ENCODE results near the gene OR52D1. TPM values are rescaled to one million over a fixed set of nuclear protein-coding genes. Genes with fewer than 3 reads are reported as not detected.

Gene OR52D1
- total RNA-seq, 3 donors from 2014 or later: not detected

DNA sequence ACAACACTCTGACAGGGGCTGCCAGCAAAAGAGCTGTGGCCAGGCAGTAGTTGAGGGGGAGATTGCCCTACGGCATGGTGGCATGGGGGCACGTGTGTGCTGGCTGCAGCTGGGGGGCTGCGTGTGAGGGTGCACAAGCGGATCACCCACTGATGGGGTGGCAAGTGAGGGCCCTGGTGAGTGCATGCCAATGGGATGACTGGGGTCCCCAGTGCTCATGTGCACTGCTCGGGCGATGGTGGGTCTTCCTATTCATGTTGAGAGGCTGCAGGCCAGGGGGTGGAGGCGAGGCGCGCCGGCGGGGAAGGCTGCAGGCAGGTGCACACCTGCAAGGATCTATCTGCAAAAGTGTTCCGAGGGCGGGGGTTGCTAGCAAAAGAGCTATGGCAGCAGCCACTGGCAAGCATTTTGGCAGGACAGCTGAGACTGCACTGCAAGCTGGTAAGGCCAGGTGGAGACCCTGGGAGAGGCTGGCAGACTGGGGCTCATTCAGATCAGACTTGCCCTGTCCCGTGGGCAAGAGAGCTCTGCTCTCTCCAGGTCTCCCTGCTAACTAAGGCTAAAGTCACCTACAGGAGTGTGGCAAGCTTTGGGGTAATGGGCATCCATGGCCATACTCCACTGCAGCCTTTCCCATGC, 27.4 kb upstream of the OR52D1 start:
- Histone ChIP-seq H3K4me3 (no peak overlapping the region), H3K4me1 (ENCODE audit: low read depth) (no peaks in the 10 kb centered on the region), H3K36me3 (ENCODE audit: low read depth) (no peaks in the 10 kb centered on the region), H3K9me3 (no peaks in the 10 kb centered on the region)
- intact Hi-C loops (cut with DNase I, micrococcal nuclease): no loop called here
- TF ChIP-seq, protein P1, sequence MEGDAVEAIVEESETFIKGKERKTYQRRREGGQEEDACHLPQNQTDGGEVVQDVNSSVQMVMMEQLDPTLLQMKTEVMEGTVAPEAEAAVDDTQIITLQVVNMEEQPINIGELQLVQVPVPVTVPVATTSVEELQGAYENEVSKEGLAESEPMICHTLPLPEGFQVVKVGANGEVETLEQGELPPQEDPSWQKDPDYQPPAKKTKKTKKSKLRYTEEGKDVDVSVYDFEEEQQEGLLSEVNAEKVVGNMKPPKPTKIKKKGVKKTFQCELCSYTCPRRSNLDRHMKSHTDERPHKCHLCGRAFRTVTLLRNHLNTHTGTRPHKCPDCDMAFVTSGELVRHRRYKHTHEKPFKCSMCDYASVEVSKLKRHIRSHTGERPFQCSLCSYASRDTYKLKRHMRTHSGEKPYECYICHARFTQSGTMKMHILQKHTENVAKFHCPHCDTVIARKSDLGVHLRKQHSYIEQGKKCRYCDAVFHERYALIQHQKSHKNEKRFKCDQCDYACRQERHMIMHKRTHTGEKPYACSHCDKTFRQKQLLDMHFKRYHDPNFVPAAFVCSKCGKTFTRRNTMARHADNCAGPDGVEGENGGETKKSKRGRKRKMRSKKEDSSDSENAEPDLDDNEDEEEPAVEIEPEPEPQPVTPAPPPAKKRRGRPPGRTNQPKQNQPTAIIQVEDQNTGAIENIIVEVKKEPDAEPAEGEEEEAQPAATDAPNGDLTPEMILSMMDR (IDR thresholded peaks at IDR 0.05): no peak
- no peak for ATAC-seq
- DNase-seq: peak in 1 of 3 donors; percentile 36

DNA sequence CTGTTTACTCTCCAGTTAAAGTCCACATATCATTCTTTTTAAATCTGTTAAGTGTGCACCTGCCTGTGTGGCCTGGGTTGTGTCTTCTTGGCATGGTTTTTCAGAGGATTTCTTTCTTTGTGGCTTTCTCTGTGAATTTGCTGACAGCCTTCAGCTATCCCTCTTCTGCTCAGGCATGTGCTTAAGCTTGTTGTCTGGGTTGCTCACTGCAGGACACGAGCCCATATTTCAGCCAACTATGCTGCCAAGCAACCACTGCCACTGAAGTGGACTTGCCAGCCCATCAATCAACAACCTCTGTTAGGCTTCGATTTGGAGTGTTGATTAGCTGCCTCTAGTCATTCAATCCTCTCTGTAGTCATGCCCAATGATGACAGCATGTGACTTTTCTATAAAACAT, 21.0 kb upstream of the OR52D1 start:
- Histone ChIP-seq H3K4me3 (no peak overlapping the region), H3K4me1 (ENCODE audit: low read depth) (no peaks in the 10 kb centered on the region), H3K36me3 (ENCODE audit: low read depth) (no peaks in the 10 kb centered on the region), H3K9me3 (no peaks in the 10 kb centered on the region)
- TF ChIP-seq, protein P1 (IDR thresholded peaks at IDR 0.05): no peak
- DNase-seq: no peak
- no peak for ATAC-seq
- intact Hi-C loops (cut with DNase I, micrococcal nuclease): no loop called here

DNA sequence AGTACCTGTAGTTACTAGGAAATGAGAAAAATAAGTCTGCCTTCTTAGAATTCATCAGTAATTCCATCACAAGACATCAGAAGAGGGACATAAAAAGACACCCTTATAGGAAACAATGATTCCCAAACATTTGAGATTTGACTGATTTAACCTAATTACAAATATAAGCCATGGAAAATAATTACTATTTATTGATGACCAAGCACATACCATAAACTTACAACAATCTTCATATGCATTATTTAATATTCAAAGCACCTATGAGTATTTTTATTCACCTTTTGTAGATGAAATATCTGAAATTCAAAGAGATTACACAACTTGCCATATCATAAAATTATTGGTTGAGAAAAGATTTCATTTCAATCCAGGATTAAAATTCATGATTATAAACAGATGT, 14.6 kb upstream of the OR52D1 start:
- no peak for DNase-seq
- Histone ChIP-seq H3K4me3 (no peak overlapping the region), H3K4me1 (ENCODE audit: low read depth) (no peaks in the 10 kb centered on the region), H3K36me3 (ENCODE audit: low read depth) (no peaks in the 10 kb centered on the region), H3K9me3 (no peaks in the 10 kb centered on the region)
- intact Hi-C loops (cut with DNase I, micrococcal nuclease): loop anchor here in 1 of 2 donors (10.0 kb wide), 1 partner anchor 331 kb away; the partner anchor contains the start of gene OR52N2
- ATAC-seq: no peak
- TF ChIP-seq, protein P1 (IDR thresholded peaks at IDR 0.05): no peak

DNA sequence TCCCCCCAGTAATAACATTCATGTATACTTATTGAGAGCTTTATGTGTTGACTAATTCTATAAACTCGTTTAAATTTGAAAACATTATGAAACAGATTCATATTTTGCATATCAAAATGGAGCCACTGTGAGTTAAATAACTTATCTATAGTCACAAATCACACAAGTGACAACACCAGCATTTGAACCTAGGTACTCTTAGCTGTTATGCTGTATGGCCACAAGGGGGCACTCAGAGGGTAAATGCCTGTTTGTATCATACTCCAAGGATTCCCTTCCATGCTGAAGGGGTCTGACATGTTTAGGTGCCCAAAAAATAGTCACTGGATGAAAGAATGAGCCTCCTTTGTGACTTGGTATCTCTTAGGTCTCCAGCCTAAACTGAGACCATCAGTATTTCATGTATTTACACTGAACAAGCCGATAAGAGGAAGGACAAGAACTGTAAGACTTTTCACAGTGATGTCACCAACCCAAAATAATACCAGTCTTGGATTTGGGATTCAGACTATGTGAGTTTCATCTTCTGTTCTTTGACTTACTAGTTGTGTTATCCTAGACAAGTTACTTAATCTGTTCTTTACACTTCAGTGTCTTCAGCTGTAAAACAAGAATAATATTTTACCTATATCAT, 12.2 kb upstream of the OR52D1 start:
- peak; percentile 66 for ATAC-seq
- no peaks in the 10 kb centered on the region for H3K9me3 ChIP-seq
- intact Hi-C loops (cut with DNase I, micrococcal nuclease): loop anchor here (5.0 to 10.0 kb wide), 2 partner anchors 328 to 331 kb away; partner anchors contain the start of gene OR52N2 (in 2 of the 2)
- peak in 1 of 3 donors; percentile 47 for DNase-seq
- H3K4me1 ChIP-seq (ENCODE audit: low read depth): no peaks in the 10 kb centered on the region
- TF ChIP-seq, protein P1 (IDR thresholded peaks at IDR 0.05): peak; percentile 76
- no peak overlapping the region for H3K4me3 ChIP-seq
- no peaks in the 10 kb centered on the region for H3K36me3 ChIP-seq (ENCODE audit: low read depth)

DNA sequence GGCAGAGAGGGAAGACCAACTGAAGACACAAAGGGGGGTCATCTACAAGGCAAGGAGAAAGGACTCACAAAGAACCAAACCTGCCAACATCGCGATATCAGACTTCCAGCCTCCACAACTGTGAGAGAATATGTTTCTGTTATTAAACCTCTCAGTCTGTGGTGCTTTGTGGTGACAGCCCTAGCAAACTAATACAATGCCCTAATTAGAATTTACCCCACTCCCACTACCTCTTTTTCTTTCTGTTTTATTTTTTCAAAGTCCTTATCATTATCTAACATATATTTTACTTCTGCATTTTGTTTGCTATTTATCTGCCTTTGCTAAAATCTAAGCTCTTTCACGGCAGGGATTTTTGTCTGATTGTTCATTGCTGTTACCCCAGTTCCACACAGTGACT, 2.5 kb upstream of the OR52D1 start:
- H3K4me1 ChIP-seq (ENCODE audit: low read depth): no peaks in the 10 kb centered on the region
- no peaks in the 10 kb centered on the region for H3K36me3 ChIP-seq (ENCODE audit: low read depth)
- intact Hi-C loops (cut with DNase I, micrococcal nuclease): no loop called here
- no peaks in the 10 kb centered on the region for H3K9me3 ChIP-seq
- no peak for ATAC-seq
- TF ChIP-seq, protein P1 (IDR thresholded peaks at IDR 0.05): no peak
- DNase-seq: no peak
- H3K4me3 ChIP-seq: no peak overlapping the region

Measured in mucosa of descending colon (tissue), 3 donors.